Activated CD8-positive, alpha-beta memory T cell treated with anti-CD3 and anti-CD28 coated beads for 48 hours (primary cell): ENCODE measurements around the gene MBNL1.
A peak's percentile ranks its signal among the peaks of the same experiment; 100 is the strongest.

ENCODE experiments used
- DNase-seq, 3 experiments: peaks; one replicate each; pipeline ENCODE4 v3.0.0-alpha.2; 2020; ENCODE audit warnings: low read depth in 2 of 3, low spot score in 2 of 3

MBNL1 gene

GRCh38 chr3:152268555-152269055 is at the start of gene MBNL1:
Gene MBNL1 (plus strand): TSS chr3:152268929. CDS start chr3:152300194, 31,265 bp downstream.
- DNase-seq = peak; percentile 66 to 72 (median 69)

- DNase-seq = no peak
Observed at GRCh38 chr3:152219216-152219615, 49.5 kb upstream of the MBNL1 start.

GRCh38 chr3:152219769-152220255 is 48.9 kb upstream of the MBNL1 start:
- DNase-seq = no peak

- DNase-seq = no peak
Observed at GRCh38 chr3:152222327-152222726, 46.4 kb upstream of the MBNL1 start.

GRCh38 chr3:152225201-152225600 is 43.5 kb upstream of the MBNL1 start:
- no peak for DNase-seq

GRCh38 chr3:152226176-152226575 is 42.6 kb upstream of the MBNL1 start:
- DNase-seq = no peak

- no peak for DNase-seq
Observed at GRCh38 chr3:152227027-152227426, 41.7 kb upstream of the MBNL1 start.

- DNase-seq = no peak
Observed at GRCh38 chr3:152229692-152230091, 39.0 kb upstream of the MBNL1 start.

GRCh38 chr3:152230370-152230769 is 38.4 kb upstream of the MBNL1 start:
- DNase-seq = no peak

- DNase-seq = no peak
Observed at GRCh38 chr3:152232001-152232400, 36.7 kb upstream of the MBNL1 start.

GRCh38 chr3:152232679-152233078 is 36.0 kb upstream of the MBNL1 start:
- no peak for DNase-seq

GRCh38 chr3:152234657-152235375 is 33.9 kb upstream of the MBNL1 start:
- no peak for DNase-seq

- no peak for DNase-seq
Observed at GRCh38 chr3:152235709-152236298, 32.9 kb upstream of the MBNL1 start.

GRCh38 chr3:152236716-152237115 is 32.0 kb upstream of the MBNL1 start:
- DNase-seq = no peak

- no peak for DNase-seq
Observed at GRCh38 chr3:152241142-152242017, 27.3 kb upstream of the MBNL1 start.

GRCh38 chr3:152243301-152243711 is 25.4 kb upstream of the MBNL1 start:
- DNase-seq = no peak

- DNase-seq = no peak
Observed at GRCh38 chr3:152243721-152244516, 24.8 kb upstream of the MBNL1 start.

GRCh38 chr3:152244517-152244888 is 24.2 kb upstream of the MBNL1 start:
- no peak for DNase-seq

- no peak for DNase-seq
Observed at GRCh38 chr3:152245498-152246170, 23.1 kb upstream of the MBNL1 start.

- no peak for DNase-seq
Observed at GRCh38 chr3:152251916-152252315, 16.8 kb upstream of the MBNL1 start.
